DMS79 (cell line): ENCODE data around the gene ACBD3.

Experiments used
- DNase-seq: peaks from one replicate; lab custom pipeline; 2025; lab: John Stamatoyannopoulos, UW

Gene ACBD3

GRCh38 chr1:226201029-226201593 lies 14.6 kb upstream of the ACBD3 start:
- DNase-seq = no peak

GRCh38 chr1:226199971-226200370 lies 13.4 kb upstream of the ACBD3 start:
- no peak for DNase-seq

- no peak for DNase-seq
These were observed 8.6 kb upstream of the ACBD3 start for GRCh38 chr1:226195144-226195543.

- DNase-seq = no peak
These were observed 839 bp upstream of the ACBD3 start for GRCh38 chr1:226187380-226187779.

DNA sequence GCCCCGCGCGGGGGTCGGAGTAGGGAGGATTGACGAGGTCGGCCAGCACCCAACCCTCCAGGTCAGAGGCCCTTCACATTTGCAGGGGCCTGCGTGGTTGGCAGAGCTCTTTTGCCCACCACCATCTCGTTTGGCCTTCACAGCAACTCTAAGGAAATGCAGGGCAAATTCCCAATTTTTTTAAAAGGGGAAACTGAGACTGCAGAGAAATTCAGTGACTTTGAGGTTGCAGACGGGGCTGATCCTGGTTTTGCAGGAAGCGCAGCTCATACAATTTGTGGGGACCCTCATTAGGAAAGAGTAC lies 430 bp upstream of the ACBD3 start:
- no peak for DNase-seq

GRCh38 chr1:226185141-226186036 lies 1.2 kb downstream of the ACBD3 start:
- DNase-seq = no peak

GRCh38 chr1:226181996-226182714 lies 4.4 kb downstream of the ACBD3 start:
- no peak for DNase-seq

DNA sequence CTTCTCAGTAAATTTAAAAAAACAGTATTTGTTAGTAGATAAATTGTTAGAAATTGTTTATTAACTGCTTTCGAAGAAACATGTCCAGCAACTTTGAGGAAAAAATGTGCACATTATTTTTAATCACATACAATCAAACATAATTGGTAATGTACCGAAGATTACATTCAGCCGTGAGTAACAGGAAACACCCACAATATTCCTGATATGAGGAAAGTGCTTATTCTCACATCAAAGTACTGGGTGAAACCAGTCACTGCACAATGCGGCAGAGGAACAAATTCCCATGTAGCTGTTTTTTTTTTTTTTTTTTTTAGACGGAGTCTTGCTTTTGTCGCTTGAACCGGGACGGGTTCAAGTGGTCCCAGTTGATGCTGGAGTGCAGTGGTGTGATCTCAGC lies 9.7 kb downstream of the ACBD3 start:
- DNase-seq = no peak

DNA sequence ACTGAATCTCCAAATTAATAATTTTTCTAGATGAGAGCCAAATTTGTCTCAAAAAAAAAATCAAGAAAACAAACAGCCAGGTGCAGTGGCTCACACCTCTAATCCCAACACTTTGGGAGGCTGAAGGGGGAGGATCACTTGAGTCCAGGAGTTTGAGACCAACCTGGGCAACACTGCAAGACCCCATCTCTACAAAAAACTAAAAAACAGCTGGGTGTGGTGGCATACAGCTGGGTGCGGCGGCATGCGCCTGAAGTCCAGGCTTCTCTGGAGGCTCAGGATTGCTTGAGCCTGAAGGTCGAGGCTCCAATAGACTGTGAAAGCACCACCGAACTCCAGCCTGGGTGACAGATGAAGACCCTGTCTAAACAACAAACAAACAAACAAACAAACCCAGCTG lies 14.0 kb downstream of the ACBD3 start:
- no peak for DNase-seq

DNA sequence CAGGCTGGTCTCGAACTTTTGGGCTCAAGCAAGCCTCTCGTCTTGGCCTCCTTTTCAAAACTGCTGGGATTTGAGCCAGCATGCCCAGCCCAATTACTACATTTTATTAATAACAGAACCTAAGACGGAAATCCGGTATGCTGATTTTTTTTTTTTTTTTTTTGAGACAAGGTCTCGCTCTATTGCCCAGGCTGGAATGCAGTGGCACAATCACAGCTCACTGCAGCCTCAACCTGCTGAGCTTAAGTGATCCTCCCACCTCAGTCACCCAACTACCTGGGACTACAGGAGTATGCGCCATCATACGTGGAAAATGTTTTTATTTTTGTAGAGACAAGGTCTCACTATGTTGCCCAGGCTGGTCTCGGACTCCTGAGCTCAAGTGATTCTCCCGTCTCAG lies 20.2 kb downstream of the ACBD3 start:
- no peak for DNase-seq

DNA sequence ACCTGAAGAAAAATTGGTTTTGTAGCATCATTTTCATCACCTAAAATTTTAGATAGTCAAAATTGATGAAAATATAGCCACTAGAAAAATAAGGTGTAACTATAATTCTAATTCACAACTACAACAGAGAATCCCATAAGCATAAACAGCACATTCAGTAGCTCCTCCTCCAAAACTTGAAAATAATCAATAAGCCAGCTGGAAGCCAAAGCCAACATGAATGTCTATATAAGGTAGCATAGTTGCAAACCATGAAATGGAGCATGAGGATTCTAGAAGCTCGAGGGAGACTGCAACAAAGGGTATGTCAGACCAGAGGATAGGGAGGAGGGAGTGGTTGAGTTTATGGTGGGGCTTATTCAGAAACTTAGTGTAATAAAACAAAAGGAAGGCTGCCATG lies 22.4 kb downstream of the ACBD3 start:
- no peak for DNase-seq

- no peak for DNase-seq
These were observed 23.6 kb downstream of the ACBD3 start for GRCh38 chr1:226162898-226163297.

GRCh38 chr1:226158983-226159382 lies 27.6 kb downstream of the ACBD3 start:
- DNase-seq = no peak

DNA sequence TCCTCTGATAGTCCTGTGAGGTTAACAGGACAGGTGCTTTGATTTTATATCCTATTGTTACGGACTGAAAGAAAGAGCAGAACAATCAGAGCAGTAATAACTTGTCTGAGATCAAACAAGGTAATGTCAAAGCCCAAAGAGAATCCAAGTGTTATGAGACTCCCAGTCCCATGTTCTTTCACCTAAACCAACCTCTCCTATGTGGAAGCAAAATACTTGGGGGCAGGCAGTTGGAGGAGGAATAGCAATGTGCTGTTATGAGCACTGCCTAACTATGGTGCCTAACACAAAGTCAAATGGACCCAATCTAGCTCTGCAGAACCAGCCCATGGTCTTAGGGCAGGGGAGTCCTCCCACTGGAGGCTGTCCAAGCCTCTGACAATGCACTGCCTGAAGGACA lies 28.1 kb downstream of the ACBD3 start:
- no peak for DNase-seq

- DNase-seq = no peak
These were observed 28.7 kb downstream of the ACBD3 start for GRCh38 chr1:226157761-226158316.

DNA sequence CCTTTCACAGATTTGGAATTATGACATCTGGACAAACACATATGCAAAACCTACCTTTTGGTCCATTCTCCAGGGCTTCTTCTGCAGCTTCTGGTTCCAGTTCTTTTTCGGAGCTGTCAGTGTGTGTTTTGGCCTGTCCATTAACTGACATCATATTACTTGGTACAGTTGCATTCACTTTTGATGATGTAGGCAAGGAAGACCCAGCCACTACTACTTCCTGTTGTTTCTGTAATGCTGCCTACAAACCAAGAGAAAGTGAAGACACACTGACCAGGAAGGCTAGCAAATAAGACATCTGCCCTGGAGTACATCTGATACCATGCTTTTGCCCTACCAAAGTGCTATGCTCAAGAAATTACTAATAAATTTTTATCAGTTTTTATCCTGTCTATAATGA lies 31.9 kb downstream of the ACBD3 start:
- no peak for DNase-seq

DNA sequence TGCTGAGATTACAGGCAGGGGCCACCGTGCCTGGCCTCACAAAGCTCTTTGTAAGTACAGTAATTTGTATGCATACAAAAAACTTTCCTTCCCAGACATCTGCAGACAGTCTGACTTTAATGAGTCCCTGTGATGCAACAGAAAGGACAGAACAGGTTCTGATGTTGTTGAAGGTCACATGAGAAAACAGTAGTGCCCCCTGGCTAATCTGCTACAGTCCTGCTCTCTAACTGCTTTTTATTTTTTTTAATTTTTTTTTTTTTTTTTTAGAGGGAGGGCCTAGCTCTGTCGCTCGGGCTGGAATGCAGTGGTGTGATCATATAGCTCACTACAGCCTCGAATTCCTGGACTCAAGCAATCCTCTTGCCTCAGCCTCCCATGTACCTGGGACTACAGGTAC lies 36.7 kb downstream of the ACBD3 start:
- DNase-seq = no peak

GRCh38 chr1:226148121-226148648 lies 38.4 kb downstream of the ACBD3 start:
- DNase-seq = no peak

DNA sequence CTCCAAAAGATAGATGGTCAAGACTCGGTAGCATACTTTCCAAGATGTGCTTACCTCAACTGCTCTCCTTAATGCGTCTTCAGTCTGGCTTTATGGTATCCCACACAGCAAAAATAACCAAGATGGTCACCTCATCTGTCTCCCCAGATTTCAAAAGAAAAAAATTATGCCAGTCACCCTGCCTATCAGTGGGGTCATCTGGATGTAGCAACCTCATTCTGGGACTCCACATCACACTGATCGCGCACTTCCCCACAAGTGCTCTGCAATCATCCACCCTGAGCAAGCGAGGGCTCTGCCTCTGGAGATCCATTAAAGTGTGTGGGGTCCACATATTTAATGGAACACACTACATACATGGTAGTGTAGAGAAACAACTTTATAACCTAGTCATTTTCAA lies 42.5 kb downstream of the ACBD3 start:
- no peak for DNase-seq

DNA sequence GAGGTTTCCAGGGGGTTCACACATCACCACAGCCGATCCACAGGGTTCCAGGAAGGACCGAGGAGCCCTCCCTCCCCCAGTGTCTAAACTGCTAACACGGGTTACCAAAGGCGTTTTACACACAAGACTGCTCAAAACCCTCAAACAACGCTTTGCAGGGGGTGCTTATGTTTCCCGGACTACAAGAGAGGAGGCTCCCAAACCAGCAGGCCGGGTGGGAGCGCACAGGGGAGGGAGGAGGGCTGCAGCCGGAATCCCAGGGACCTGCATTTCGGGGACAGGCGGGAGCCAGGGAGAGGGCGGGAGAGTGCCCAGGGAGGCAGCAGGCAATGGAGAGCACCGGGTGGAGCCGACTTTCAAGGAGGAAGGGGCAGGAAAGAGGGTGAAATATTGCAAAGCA lies 50.8 kb downstream of the ACBD3 start:
- DNase-seq = no peak

DNA sequence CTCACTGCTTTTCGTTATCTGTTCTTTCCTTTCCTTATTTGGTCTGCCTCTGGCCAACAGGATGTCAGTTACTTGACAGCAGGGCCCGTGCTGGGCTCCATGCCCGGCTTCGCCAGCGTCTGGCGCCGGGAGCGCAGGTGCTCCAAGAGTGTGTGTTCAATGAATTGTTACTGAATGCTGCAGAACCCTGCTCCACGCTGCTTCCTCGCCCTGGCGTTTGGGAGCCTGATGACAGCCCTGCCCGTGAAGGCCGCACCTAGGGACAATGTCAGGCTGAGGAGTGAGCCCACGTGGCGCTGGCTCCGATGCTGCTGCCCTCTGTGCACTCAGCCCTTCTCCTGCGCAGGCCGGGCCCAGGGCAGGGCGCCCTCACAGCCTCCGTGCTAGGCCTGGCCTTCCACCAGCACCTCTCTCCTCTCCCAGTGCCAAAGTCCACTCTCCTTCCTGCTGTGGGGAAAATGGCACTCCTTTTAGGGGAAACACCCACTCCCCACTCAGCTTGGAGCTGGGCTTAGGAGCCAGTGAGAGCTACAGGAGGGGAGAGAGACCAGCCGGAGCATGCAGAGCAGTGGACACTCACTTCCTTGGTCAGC lies 51.4 kb downstream of the ACBD3 start:
- DNase-seq = peak; percentile 12
